ENCODE data around the gene TF.
"Not testable (repeated sequence)": the region's sequence is repeated elsewhere in the genome, so short reads cannot be mapped to it uniquely, and the experiment has no call there.

The TF gene

DNA sequence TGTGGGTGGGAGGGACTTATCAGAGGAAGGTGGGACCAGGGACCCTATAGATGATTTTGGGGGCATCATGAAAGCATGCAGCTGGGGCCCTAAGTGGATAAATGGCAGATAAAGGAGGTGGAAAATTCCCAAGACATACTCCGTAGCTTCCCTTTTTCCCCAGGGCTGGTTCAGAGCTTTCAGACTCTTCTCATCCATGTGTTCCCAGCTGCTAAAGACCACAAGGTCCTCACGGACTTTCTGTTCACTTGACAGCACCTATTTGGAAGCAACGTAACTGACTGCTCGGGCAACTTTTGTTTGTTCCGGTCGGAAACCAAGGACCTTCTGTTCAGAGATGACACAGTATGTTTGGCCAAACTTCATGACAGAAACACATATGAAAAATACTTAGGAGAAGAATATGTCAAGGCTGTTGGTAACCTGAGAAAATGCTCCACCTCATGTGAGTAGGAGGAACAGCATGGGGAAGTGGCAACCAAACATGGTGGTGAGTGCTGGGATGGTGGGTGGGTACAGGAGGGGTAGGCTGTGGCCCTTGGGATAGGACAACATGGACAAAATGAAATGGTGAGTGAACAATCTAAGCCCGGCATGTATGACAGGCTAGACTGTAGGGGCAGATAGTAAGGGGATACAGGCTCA is 30.7 kb downstream of the TF start:
- H3K9me3 ChIP-seq = no peaks in the 10 kb centered on the region
- no peak overlapping the region for H3K4me3 ChIP-seq (ENCODE audit: low read depth, low read length)
- H3K27me3 ChIP-seq = peaks cover 29% of the 10 kb centered on the region
- DNase-seq = no peak
- H3K36me3 ChIP-seq = no peaks in the 10 kb centered on the region
- TF ChIP-seq, protein P1, sequence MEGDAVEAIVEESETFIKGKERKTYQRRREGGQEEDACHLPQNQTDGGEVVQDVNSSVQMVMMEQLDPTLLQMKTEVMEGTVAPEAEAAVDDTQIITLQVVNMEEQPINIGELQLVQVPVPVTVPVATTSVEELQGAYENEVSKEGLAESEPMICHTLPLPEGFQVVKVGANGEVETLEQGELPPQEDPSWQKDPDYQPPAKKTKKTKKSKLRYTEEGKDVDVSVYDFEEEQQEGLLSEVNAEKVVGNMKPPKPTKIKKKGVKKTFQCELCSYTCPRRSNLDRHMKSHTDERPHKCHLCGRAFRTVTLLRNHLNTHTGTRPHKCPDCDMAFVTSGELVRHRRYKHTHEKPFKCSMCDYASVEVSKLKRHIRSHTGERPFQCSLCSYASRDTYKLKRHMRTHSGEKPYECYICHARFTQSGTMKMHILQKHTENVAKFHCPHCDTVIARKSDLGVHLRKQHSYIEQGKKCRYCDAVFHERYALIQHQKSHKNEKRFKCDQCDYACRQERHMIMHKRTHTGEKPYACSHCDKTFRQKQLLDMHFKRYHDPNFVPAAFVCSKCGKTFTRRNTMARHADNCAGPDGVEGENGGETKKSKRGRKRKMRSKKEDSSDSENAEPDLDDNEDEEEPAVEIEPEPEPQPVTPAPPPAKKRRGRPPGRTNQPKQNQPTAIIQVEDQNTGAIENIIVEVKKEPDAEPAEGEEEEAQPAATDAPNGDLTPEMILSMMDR (IDR thresholded peaks at IDR 0.05; ENCODE audit: low read depth, low read length) = no peak
- H3K4me1 ChIP-seq = no peaks in the 10 kb centered on the region

DNA sequence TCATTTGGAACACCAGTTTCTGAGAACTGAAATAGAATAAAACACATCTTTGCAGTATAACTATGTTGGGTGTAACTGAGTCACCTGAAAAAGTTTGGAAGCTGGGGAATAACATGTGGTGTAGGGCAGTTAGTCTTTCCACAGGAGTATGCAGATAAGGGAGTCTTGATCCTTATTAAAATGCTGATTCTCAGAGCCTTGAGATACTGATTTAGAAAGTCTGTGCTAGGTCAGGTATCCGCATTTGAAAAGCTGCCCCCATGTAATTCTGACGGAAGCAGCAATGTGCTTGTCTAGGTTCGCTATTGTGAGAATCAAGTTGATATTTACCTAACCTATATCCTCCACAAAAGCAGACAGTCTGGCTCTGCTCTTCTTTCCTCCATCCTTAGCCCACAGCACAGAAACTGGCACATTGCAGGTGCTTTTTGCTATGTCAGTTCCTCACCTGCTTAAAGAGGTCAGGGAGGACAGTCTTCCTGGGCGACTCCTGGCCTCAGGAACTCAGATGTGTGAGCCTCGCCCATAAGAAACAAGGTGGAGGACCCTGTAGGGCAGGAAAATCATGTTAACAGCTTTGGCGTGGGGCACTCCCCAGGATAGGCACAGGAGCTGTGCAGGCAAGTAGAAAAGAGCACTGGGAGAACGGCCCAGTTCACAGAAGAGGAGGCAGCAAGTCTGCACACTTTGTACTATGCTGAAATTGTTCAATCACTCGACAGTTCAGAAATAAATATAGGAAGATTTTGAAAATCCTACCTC is 31.8 kb downstream of the TF start:
- no peak overlapping the region for H3K4me3 ChIP-seq (ENCODE audit: low read depth, low read length)
- H3K27me3 ChIP-seq = peaks cover 29% of the 10 kb centered on the region
- DNase-seq = no peak
- TF ChIP-seq, protein P1 (IDR thresholded peaks at IDR 0.05; ENCODE audit: low read depth, low read length) = no peak
- no peaks in the 10 kb centered on the region for H3K36me3 ChIP-seq
- no peaks in the 10 kb centered on the region for H3K4me1 ChIP-seq
- H3K9me3 ChIP-seq = no peaks in the 10 kb centered on the region

DNA sequence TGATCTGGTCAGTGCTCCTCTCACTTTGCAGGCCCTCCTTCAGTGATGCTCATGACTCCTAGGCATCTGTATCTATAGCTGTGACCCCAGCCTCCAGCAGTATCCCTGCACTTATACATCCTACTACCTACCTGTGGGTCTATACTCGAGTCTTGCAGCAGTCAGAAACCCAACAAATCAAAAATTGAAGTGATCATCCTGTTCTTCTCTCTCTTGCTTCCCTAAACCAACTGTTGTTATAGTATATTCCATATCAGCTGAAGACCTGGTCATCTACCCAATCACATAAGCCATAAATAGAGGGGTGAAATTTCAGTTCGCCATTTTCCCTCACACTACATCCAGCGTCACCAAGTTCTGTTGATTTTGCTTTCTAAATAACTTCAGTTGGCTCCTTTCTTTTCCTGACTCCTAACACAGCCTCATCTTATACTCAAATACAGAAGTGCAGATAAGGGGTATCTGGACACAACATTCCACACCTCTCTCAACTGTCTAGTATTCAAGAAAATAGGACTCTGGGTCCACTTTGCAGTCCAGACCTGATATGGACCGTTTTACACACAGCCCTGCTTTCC is 33.5 kb downstream of the TF start:
- H3K9me3 ChIP-seq = no peaks in the 10 kb centered on the region
- DNase-seq = no peak
- TF ChIP-seq, protein P1 (IDR thresholded peaks at IDR 0.05; ENCODE audit: low read depth, low read length) = no peak
- H3K4me3 ChIP-seq (ENCODE audit: low read depth, low read length) = no peak overlapping the region
- no peaks in the 10 kb centered on the region for H3K36me3 ChIP-seq
- H3K27me3 ChIP-seq = peaks cover 25% of the 10 kb centered on the region
- H3K4me1 ChIP-seq = no peaks in the 10 kb centered on the region

DNA sequence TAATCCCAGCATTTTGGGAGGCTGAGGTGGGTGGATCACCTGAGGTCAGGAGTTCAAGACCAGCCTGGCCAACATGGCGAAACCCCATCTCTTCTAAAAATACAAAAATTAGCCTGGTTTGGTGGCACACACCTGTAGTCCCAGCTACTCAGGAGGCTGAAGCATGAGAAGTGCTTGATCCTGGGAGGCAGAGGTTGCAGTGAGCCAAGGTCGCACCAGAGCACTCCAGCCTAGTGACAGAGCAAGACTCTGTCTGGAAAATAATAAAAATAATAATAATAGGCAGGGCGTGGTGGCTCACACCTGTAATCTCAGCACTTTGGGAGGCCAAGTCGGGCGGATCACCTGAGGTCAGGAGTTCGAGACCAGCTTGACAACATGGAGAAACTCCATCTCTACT is 34.6 kb downstream of the TF start:
- not testable (repeated sequence) for H3K4me3 ChIP-seq (ENCODE audit: low read depth, low read length); DNase-seq; H3K36me3 ChIP-seq; H3K4me1 ChIP-seq; H3K9me3 ChIP-seq
- H3K27me3 ChIP-seq = peaks cover 25% of the 10 kb centered on the region

DNA sequence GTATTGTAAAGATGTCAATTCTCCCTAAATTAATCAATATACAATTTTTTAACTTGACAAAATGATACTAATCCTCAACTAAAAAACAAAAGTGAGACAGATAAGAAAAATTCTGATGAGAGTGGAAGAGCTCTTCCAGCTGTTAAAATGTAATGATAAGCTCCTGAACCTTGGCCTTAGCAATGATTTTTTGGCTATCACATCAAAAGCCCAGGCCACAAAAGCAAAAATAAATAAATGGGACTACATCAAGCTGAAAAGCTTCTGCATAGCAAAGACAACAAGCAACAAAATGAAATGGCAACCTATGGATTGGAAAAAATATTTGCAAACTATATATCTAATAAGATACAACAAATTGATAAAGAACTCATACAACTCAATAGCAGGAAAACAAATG is 35.4 kb downstream of the TF start:
- H3K9me3 ChIP-seq = no peaks in the 10 kb centered on the region
- peaks cover 25% of the 10 kb centered on the region for H3K27me3 ChIP-seq
- H3K4me1 ChIP-seq = no peaks in the 10 kb centered on the region
- H3K4me3 ChIP-seq (ENCODE audit: low read depth, low read length) = no peak overlapping the region
- no peaks in the 10 kb centered on the region for H3K36me3 ChIP-seq
- no peak for DNase-seq
- TF ChIP-seq, protein P1 (IDR thresholded peaks at IDR 0.05; ENCODE audit: low read depth, low read length) = no peak

DNA sequence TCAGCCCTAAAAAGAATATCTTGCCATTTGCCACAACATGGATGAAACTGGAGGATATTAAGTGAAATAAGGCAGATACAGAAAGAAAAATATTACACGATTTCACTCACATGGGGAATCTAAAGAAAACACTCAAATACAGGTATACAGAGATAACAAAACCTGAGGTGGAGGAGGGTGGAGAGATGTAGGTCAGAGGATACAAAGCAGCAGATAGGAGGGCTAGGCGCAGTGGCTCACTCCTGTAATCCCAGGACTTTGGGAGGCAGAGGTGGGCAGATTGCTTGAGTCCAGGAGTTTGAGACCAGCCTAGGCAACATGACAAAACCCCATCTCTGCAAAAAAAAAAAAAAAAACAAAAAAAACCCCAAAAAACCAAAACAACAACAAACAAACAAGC is 36.3 kb downstream of the TF start:
- DNase-seq = no peak
- no peaks in the 10 kb centered on the region for H3K36me3 ChIP-seq
- H3K4me3 ChIP-seq (ENCODE audit: low read depth, low read length) = no peak overlapping the region
- no peaks in the 10 kb centered on the region for H3K9me3 ChIP-seq
- H3K27me3 ChIP-seq = peaks cover 20% of the 10 kb centered on the region
- H3K4me1 ChIP-seq = no peaks in the 10 kb centered on the region
- TF ChIP-seq, protein P1 (IDR thresholded peaks at IDR 0.05; ENCODE audit: low read depth, low read length) = no peak

All from BE2C (cell line).